A673 (cell line): Measurements from ENCODE around the gene METTL2B. TPM values are rescaled to one million over a fixed set of nuclear protein-coding genes. Genes with fewer than 3 reads are reported as not detected.

Source experiments
- BruUV-seq: library from RNA; stranded (reverse); fragments of 400-500 nt; replicated peaks from 2 replicates; lab custom pipeline; 2021; lab: Mats Ljungman, UMichigan
- CTCF ChIA-PET: fragments of 300-600 bp; sonication (Branson Sonifier 250); formaldehyde crosslinking; loops from one replicate; lab custom pipeline; 2022; ENCODE audit warnings: antibody characterized with exemption; lab: Charles Lee
- POLR2A ChIA-PET: fragments of 300-600 bp; sonication (Branson Sonifier 250); formaldehyde crosslinking; loops from one replicate; lab custom pipeline; 2022; ENCODE audit warnings: antibody characterized with exemption; ENCODE audit not compliant: low non-redundant PET; lab: Charles Lee
- DNase-seq: peaks from one replicate; pipeline ENCODE4 v3.0.0-alpha.2; 2015; ENCODE audit warnings: low spot score
- H3K27ac ChIP-seq: fragments of 200-600 bp; sonication (generic); 2 replicates; pipeline ENCODE4 v1.5.1; 2016; ENCODE audit warnings: mixed run types, low read depth, mild to moderate bottlenecking, mixed read lengths, antibody characterized with exemption, low read length; ENCODE audit not compliant: poor library complexity, severe bottlenecking
- H3K27me3 ChIP-seq: fragments of 200-600 bp; sonication (generic); replicated peaks from 2 replicates; pipeline ENCODE4 v1.6.1; 2017; ENCODE audit warnings: mixed run types, low read depth, mild to moderate bottlenecking, mixed read lengths, antibody characterized with exemption, low read length; ENCODE audit not compliant: insufficient read depth, poor library complexity
- H3K36me3 ChIP-seq: fragments of 200-600 bp; sonication (generic); 2 replicates; pipeline ENCODE4 v1.6.1; 2016; ENCODE audit warnings: mixed run types, mild to moderate bottlenecking, mixed read lengths, antibody characterized with exemption, low read length; ENCODE audit not compliant: insufficient read depth, poor library complexity, severe bottlenecking
- H3K4me1 ChIP-seq: fragments of 200-600 bp; sonication (generic); 2 replicates; pipeline ENCODE4 v1.6.1; 2017; ENCODE audit warnings: mixed run types, mild to moderate bottlenecking, mixed read lengths, antibody characterized with exemption, low read length; ENCODE audit not compliant: insufficient read depth, poor library complexity, severe bottlenecking
- H3K4me3 ChIP-seq: fragments of 200-600 bp; sonication (generic); 2 replicates; pipeline ENCODE4 v1.5.1; 2016; ENCODE audit warnings: low read depth, mixed run types, mild to moderate bottlenecking, mixed read lengths, low read length; ENCODE audit not compliant: poor library complexity, severe bottlenecking
- H3K9me3 ChIP-seq: fragments of 200-600 bp; sonication (generic); 2 replicates; pipeline ENCODE4 v1.6.1; 2016; ENCODE audit warnings: mixed run types, low read depth, mild to moderate bottlenecking, mixed read lengths, antibody characterized with exemption, low read length; ENCODE audit not compliant: poor library complexity, severe bottlenecking
- EZH2 ChIP-seq: fragments of 200-600 bp; sonication (generic); IDR thresholded peaks from 2 replicates; pipeline ENCODE4 v1.6.1; 2017; ENCODE audit warnings: borderline replicate concordance, low read depth, mild to moderate bottlenecking, mixed read lengths, antibody characterized with exemption, low read length; ENCODE audit not compliant: poor library complexity, severe bottlenecking
- intact Hi-C: fragments of 100-400 bp; cut with micrococcal nuclease; formaldehyde crosslinking; loops from one replicate; pipeline ENCODE4 v1.10.0; 2022; ENCODE audit not compliant: unreplicated experiment
- total RNA-seq: library from RNA; stranded (reverse); gene quantifications from 2 replicates; pipeline ENCODE4 v1.2.3, GENCODE V29; 2021
- TF ChIP-seq, protein P1 (sequence below): fragments of 300-800, 200-600 bp; sonication (generic); conservative IDR thresholded peaks from 2 replicates; pipeline ENCODE4 v1.5.1; 2017; ENCODE audit warnings: low read depth, mild to moderate bottlenecking, antibody characterized with exemption, low read length, moderate library complexity, mixed read lengths

METTL2B gene
- total RNA-seq, 1 experiment from 2014 or later, result 53.8 TPM

DNA sequence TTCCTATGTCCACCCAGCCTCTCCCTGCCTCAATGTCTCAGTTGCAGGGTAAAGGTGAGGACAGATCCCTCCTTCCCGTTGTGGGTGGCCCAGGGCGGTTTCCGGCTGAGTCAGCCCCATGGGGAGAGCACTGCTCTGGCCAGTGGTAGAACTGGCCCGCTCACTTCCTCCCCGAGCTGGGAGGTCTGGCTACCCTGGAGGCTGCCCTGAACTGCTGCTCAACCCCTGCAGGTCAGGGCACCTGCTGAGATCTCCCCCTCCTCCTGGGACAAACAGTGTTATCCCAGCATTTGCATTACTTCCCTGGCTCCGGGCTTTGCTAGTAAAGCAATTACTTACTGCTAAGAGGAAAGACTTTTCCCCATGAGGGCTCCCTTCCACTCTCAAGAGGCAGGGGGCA is 45.3 kb upstream of the METTL2B start:
- intact Hi-C loops, result no loop called here
- Histone ChIP-seq H3K27me3 (no peaks in the 10 kb centered on the region), H3K27ac (no peak overlapping the region), H3K36me3 (no peaks in the 10 kb centered on the region), H3K9me3 (no peaks in the 10 kb centered on the region), H3K4me1 (no peaks in the 10 kb centered on the region), H3K4me3 (no peak overlapping the region)
- TF ChIP-seq EZH2, result no peak
- TF ChIP-seq, protein P1, sequence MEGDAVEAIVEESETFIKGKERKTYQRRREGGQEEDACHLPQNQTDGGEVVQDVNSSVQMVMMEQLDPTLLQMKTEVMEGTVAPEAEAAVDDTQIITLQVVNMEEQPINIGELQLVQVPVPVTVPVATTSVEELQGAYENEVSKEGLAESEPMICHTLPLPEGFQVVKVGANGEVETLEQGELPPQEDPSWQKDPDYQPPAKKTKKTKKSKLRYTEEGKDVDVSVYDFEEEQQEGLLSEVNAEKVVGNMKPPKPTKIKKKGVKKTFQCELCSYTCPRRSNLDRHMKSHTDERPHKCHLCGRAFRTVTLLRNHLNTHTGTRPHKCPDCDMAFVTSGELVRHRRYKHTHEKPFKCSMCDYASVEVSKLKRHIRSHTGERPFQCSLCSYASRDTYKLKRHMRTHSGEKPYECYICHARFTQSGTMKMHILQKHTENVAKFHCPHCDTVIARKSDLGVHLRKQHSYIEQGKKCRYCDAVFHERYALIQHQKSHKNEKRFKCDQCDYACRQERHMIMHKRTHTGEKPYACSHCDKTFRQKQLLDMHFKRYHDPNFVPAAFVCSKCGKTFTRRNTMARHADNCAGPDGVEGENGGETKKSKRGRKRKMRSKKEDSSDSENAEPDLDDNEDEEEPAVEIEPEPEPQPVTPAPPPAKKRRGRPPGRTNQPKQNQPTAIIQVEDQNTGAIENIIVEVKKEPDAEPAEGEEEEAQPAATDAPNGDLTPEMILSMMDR, result no peak
- POLR2A ChIA-PET, result no interaction called here
- DNase-seq, result no peak
- CTCF ChIA-PET, result no interaction called here
- BruUV-seq, result no TSS peak

DNA sequence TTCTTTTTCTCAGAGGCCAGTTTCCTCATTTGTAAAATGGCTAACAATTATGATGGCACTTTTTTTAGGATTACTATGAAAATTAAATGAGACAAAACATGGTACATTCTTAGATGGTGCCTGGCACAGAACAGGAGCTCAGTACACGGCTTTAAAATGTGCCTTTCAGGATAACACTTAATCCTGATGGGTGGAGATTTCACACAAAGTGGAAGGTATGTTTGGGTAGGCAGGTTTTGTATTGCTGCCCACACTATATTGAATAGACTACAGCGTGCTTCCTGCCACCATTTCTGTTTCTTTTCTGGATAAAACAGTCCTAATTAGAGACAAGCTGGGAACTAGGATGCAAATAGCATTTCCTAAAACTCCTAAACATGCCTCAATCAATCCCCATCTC is 44.8 kb upstream of the METTL2B start:
- no peak for DNase-seq
- intact Hi-C loops, result no loop called here
- Histone ChIP-seq H3K27me3 (no peaks in the 10 kb centered on the region), H3K36me3 (no peaks in the 10 kb centered on the region), H3K27ac (no peak overlapping the region), H3K9me3 (no peaks in the 10 kb centered on the region), H3K4me1 (no peaks in the 10 kb centered on the region), H3K4me3 (no peak overlapping the region)
- ChIA-PET CTCF (no interaction called here), POLR2A (no interaction called here)
- no TSS peak for BruUV-seq
- TF ChIP-seq, protein P1, result no peak

DNA sequence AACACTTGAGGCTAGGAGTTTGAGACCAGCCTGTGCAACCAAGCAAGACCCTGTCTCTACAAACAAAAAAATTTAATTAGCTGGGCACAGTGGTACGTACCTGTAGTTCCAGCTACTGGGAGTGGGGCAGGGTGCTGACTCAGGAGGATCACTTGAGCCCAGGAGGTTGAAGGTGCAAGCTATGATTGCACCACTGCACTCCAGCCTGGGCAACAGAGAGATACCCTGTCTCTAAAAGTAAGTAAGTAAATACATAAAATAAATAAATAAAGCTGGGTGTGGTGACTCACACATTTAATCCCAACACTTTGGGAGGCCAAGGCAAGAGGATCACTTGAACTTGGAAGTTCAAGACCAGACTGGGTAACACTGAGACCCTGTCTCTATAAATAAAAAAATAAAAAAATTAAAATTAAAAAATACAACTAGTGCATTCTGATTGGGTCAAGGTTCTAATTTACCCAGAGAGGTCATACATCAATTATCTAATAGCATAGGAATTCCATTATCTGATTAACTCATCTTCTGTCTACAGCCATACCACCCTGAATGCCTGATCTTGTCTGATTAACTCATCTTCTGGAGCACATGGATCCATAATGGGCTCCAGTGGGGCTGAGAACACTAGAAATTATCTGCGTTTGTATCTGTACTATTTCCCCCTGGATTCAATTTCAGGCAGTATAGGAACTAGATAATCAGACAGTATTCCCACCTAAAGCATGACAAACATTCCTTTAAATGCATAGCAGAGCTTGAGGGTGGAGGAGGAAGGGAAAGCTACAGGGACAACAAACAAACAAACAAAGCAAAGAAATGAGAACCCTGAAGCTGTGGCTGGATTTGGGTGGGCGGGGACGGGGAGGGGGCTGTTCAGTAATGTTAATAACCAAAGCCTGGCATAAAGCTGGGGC is 41.9 kb upstream of the METTL2B start:
- H3K9me3 ChIP-seq, result no peaks in the 10 kb centered on the region
- TF ChIP-seq EZH2, result no peak
- TF ChIP-seq, protein P1, result no peak
- no TSS peak for BruUV-seq
- H3K4me1 ChIP-seq, result no peaks in the 10 kb centered on the region
- no peaks in the 10 kb centered on the region for H3K27me3 ChIP-seq
- DNase-seq, result no peak
- intact Hi-C loops, result no loop called here
- CTCF ChIA-PET, result interaction anchor here (0.6 to 1.1 kb wide), 2 partner anchors 7 to 25 kb away, joined by 3 read pairs; no protein-coding TSS in a partner anchor
- POLR2A ChIA-PET, result no interaction called here
- no peaks in the 10 kb centered on the region for H3K36me3 ChIP-seq
- H3K27ac ChIP-seq, result no peak overlapping the region
- no peak overlapping the region for H3K4me3 ChIP-seq
